ENCODE data around the gene NFIC. TPM values are rescaled to one million over a fixed set of nuclear protein-coding genes. Genes with fewer than 3 reads are reported as not detected.

NFIC gene
- total RNA-seq, 1 donor from 2014 or later, result 107 TPM

- DNase-seq (ENCODE audit: low read depth), result no peak
Measured at GRCh38 chr19:3359015-3359918, 7.1 kb upstream of the NFIC start.

GRCh38 chr19:3359919-3360420 lies 6.4 kb upstream of the NFIC start:
- DNase-seq (ENCODE audit: low read depth), result no peak

- DNase-seq (ENCODE audit: low read depth), result no peak
Measured at GRCh38 chr19:3360421-3361383, 5.7 kb upstream of the NFIC start.

- no peak for DNase-seq (ENCODE audit: low read depth)
Measured at GRCh38 chr19:3361384-3362216, 4.8 kb upstream of the NFIC start.

GRCh38 chr19:3362217-3362906 lies 4.0 kb upstream of the NFIC start:
- DNase-seq (ENCODE audit: low read depth), result no peak

- DNase-seq (ENCODE audit: low read depth), result no peak
Measured at GRCh38 chr19:3363841-3364500, 2.4 kb upstream of the NFIC start.

- DNase-seq (ENCODE audit: low read depth), result no peak
Measured at GRCh38 chr19:3364501-3364858, 1.9 kb upstream of the NFIC start.

GRCh38 chr19:3365093-3365835 lies 1.1 kb upstream of the NFIC start:
- DNase-seq (ENCODE audit: low read depth), result no peak

- no peak for DNase-seq (ENCODE audit: low read depth)
Measured at GRCh38 chr19:3366753-3367627, 607 bp downstream of the NFIC start.

GRCh38 chr19:3367628-3368440 lies 1.5 kb downstream of the NFIC start:
- no peak for DNase-seq (ENCODE audit: low read depth)

- DNase-seq (ENCODE audit: low read depth), result no peak
Measured at GRCh38 chr19:3368441-3368795, 2.0 kb downstream of the NFIC start.

- no peak for DNase-seq (ENCODE audit: low read depth)
Measured at GRCh38 chr19:3368848-3369336, 2.5 kb downstream of the NFIC start.

- peak; percentile 33 for DNase-seq (ENCODE audit: low read depth)
Measured at GRCh38 chr19:3369337-3370213, 3.2 kb downstream of the NFIC start.

GRCh38 chr19:3370214-3370720 lies 3.9 kb downstream of the NFIC start:
- no peak for DNase-seq (ENCODE audit: low read depth)

GRCh38 chr19:3370728-3371591 lies 4.6 kb downstream of the NFIC start:
- no peak for DNase-seq (ENCODE audit: low read depth)

Measured in renal cortical epithelial cell (primary cell).